GM12874 (cell line): ENCODE results near the gene TMEM89.

ENCODE experiments used
- CTCF ChIP-seq: IDR thresholded peaks from 2 replicates; pipeline ENCODE4 v1.5.1; 2011; ENCODE audit warnings: low read depth, mild to moderate bottlenecking, control low read depth, low read length, moderate library complexity; ENCODE audit not compliant: insufficient read depth

Gene TMEM89

GRCh38 chr3:48631516-48632448 lies 10.2 kb upstream of the TMEM89 start:
- no peak for TF ChIP-seq CTCF

GRCh38 chr3:48630833-48631232 lies 9.3 kb upstream of the TMEM89 start:
- TF ChIP-seq CTCF, result no peak

- TF ChIP-seq CTCF, result no peak
These were observed 8.8 kb upstream of the TMEM89 start for GRCh38 chr3:48630407-48630806.

- TF ChIP-seq CTCF, result no peak
These were observed 8.3 kb upstream of the TMEM89 start for GRCh38 chr3:48629894-48630293.

GRCh38 chr3:48628277-48629017 lies 6.9 kb upstream of the TMEM89 start:
- no peak for TF ChIP-seq CTCF

- TF ChIP-seq CTCF, result no peak
These were observed 4.0 kb upstream of the TMEM89 start for GRCh38 chr3:48625600-48625999.

GRCh38 chr3:48624767-48625166 lies 3.2 kb upstream of the TMEM89 start:
- TF ChIP-seq CTCF, result no peak
